ENCODE data around the gene AUTS2.
"Not testable (repeated sequence)": the region's sequence is repeated elsewhere in the genome, so short reads cannot be mapped to it uniquely, and the experiment has no call there.

AUTS2 gene

GRCh38 chr7:70270149-70270548, 671.9 kb downstream of the AUTS2 start:
- Mint-ChIP-seq H3K4me3 (no peak overlapping the region), H3K36me3 (no peaks in the 10 kb centered on the region), H3K4me1 (ENCODE audit: low read depth) (no peaks in the 10 kb centered on the region), H3K27me3 (no peaks in the 10 kb centered on the region), H3K9me3 (ENCODE audit: low read depth) (no peaks in the 10 kb centered on the region), H3K27ac (no peak overlapping the region)

- H3K36me3 Mint-ChIP-seq = no peaks in the 10 kb centered on the region
- no peaks in the 10 kb centered on the region for H3K4me1 Mint-ChIP-seq (ENCODE audit: low read depth)
- no peak overlapping the region for H3K27ac Mint-ChIP-seq
- no peaks in the 10 kb centered on the region for H3K9me3 Mint-ChIP-seq (ENCODE audit: low read depth)
- no peaks in the 10 kb centered on the region for H3K27me3 Mint-ChIP-seq
- no peak overlapping the region for H3K4me3 Mint-ChIP-seq
Measured at GRCh38 chr7:70271617-70272081, 673.4 kb downstream of the AUTS2 start.

GRCh38 chr7:70275570-70275969, 677.3 kb downstream of the AUTS2 start:
- H3K9me3 Mint-ChIP-seq (ENCODE audit: low read depth); H3K4me3 Mint-ChIP-seq; H3K27ac Mint-ChIP-seq; H3K27me3 Mint-ChIP-seq; H3K4me1 Mint-ChIP-seq (ENCODE audit: low read depth); H3K36me3 Mint-ChIP-seq: not testable (repeated sequence)

GRCh38 chr7:70285187-70285586, 686.9 kb downstream of the AUTS2 start:
- Mint-ChIP-seq H3K27me3 (no peaks in the 10 kb centered on the region), H3K4me1 (ENCODE audit: low read depth) (peaks cover 2% of the 10 kb centered on the region), H3K9me3 (ENCODE audit: low read depth) (no peaks in the 10 kb centered on the region), H3K36me3 (no peaks in the 10 kb centered on the region), H3K4me3 (no peak overlapping the region), H3K27ac (no peak overlapping the region)

- Mint-ChIP-seq H3K36me3 (no peaks in the 10 kb centered on the region), H3K4me3 (no peak overlapping the region), H3K9me3 (ENCODE audit: low read depth) (no peaks in the 10 kb centered on the region), H3K27ac (no peak overlapping the region), H3K4me1 (ENCODE audit: low read depth) (peaks cover 2% of the 10 kb centered on the region), H3K27me3 (no peaks in the 10 kb centered on the region)
Measured at GRCh38 chr7:70285854-70286253, 687.6 kb downstream of the AUTS2 start.

GRCh38 chr7:70288781-70289456, 690.6 kb downstream of the AUTS2 start:
- H3K36me3 Mint-ChIP-seq = no peaks in the 10 kb centered on the region
- H3K27me3 Mint-ChIP-seq = no peaks in the 10 kb centered on the region
- no peaks in the 10 kb centered on the region for H3K4me1 Mint-ChIP-seq (ENCODE audit: low read depth)
- H3K9me3 Mint-ChIP-seq (ENCODE audit: low read depth) = no peaks in the 10 kb centered on the region
- H3K27ac Mint-ChIP-seq = no peak overlapping the region
- H3K4me3 Mint-ChIP-seq = no peak overlapping the region

GRCh38 chr7:70292716-70293115, 694.4 kb downstream of the AUTS2 start:
- H3K27me3 Mint-ChIP-seq = no peaks in the 10 kb centered on the region
- H3K4me1 Mint-ChIP-seq (ENCODE audit: low read depth) = no peaks in the 10 kb centered on the region
- no peaks in the 10 kb centered on the region for H3K9me3 Mint-ChIP-seq (ENCODE audit: low read depth)
- H3K36me3 Mint-ChIP-seq = no peaks in the 10 kb centered on the region
- H3K27ac Mint-ChIP-seq = no peak overlapping the region
- H3K4me3 Mint-ChIP-seq = no peak overlapping the region

GRCh38 chr7:70294211-70294911, 696.1 kb downstream of the AUTS2 start:
- Mint-ChIP-seq H3K36me3 (no peaks in the 10 kb centered on the region), H3K27ac (no peak overlapping the region), H3K4me1 (ENCODE audit: low read depth) (no peaks in the 10 kb centered on the region), H3K27me3 (no peaks in the 10 kb centered on the region), H3K9me3 (ENCODE audit: low read depth) (no peaks in the 10 kb centered on the region), H3K4me3 (no peak overlapping the region)

- no peak overlapping the region for H3K27ac Mint-ChIP-seq
- H3K4me3 Mint-ChIP-seq = no peak overlapping the region
- H3K9me3 Mint-ChIP-seq (ENCODE audit: low read depth) = no peaks in the 10 kb centered on the region
- H3K36me3 Mint-ChIP-seq = no peaks in the 10 kb centered on the region
- H3K4me1 Mint-ChIP-seq (ENCODE audit: low read depth) = peaks cover 8% of the 10 kb centered on the region
- H3K27me3 Mint-ChIP-seq = no peaks in the 10 kb centered on the region
Measured at GRCh38 chr7:70298780-70299471, 700.7 kb downstream of the AUTS2 start.

- Mint-ChIP-seq H3K4me3 (no peak overlapping the region), H3K27ac (no peak overlapping the region), H3K4me1 (ENCODE audit: low read depth) (peaks cover 8% of the 10 kb centered on the region), H3K36me3 (no peaks in the 10 kb centered on the region), H3K27me3 (no peaks in the 10 kb centered on the region), H3K9me3 (ENCODE audit: low read depth) (no peaks in the 10 kb centered on the region)
Measured at GRCh38 chr7:70299472-70299807, 701.2 kb downstream of the AUTS2 start.

GRCh38 chr7:70301673-70302185, 703.5 kb downstream of the AUTS2 start:
- Mint-ChIP-seq H3K4me3 (no peak overlapping the region), H3K4me1 (ENCODE audit: low read depth) (peaks cover 8% of the 10 kb centered on the region), H3K36me3 (no peaks in the 10 kb centered on the region), H3K27ac (no peak overlapping the region), H3K27me3 (no peaks in the 10 kb centered on the region), H3K9me3 (ENCODE audit: low read depth) (no peaks in the 10 kb centered on the region)

GRCh38 chr7:70303309-70303708, 705.0 kb downstream of the AUTS2 start:
- Mint-ChIP-seq H3K36me3 (no peaks in the 10 kb centered on the region), H3K27ac (no peak overlapping the region), H3K4me1 (ENCODE audit: low read depth) (peaks cover 22% of the 10 kb centered on the region), H3K4me3 (no peak overlapping the region), H3K27me3 (no peaks in the 10 kb centered on the region), H3K9me3 (ENCODE audit: low read depth) (no peaks in the 10 kb centered on the region)

- no peak overlapping the region for H3K4me3 Mint-ChIP-seq
Measured at GRCh38 chr7:70303780-70304179, 705.5 kb downstream of the AUTS2 start.

GRCh38 chr7:70306173-70306572, 707.9 kb downstream of the AUTS2 start:
- Mint-ChIP-seq H3K27ac (no peak overlapping the region), H3K27me3 (no peaks in the 10 kb centered on the region), H3K4me1 (ENCODE audit: low read depth) (peaks cover 25% of the 10 kb centered on the region), H3K9me3 (ENCODE audit: low read depth) (no peaks in the 10 kb centered on the region), H3K36me3 (no peaks in the 10 kb centered on the region), H3K4me3 (no peak overlapping the region)

More at GRCh38 chr7:70303780-70304179, 705.5 kb downstream of the AUTS2 start:
- Mint-ChIP-seq H3K36me3 (no peaks in the 10 kb centered on the region), H3K4me1 (ENCODE audit: low read depth) (peaks cover 24% of the 10 kb centered on the region), H3K27ac (no peak overlapping the region), H3K27me3 (no peaks in the 10 kb centered on the region), H3K9me3 (ENCODE audit: low read depth) (no peaks in the 10 kb centered on the region)

- H3K27ac Mint-ChIP-seq = peak overlapping the region; percentile 23
- no peak overlapping the region for H3K4me3 Mint-ChIP-seq
- H3K9me3 Mint-ChIP-seq (ENCODE audit: low read depth) = no peaks in the 10 kb centered on the region
- no peaks in the 10 kb centered on the region for H3K36me3 Mint-ChIP-seq
- H3K27me3 Mint-ChIP-seq = no peaks in the 10 kb centered on the region
- H3K4me1 Mint-ChIP-seq (ENCODE audit: low read depth) = peaks cover 33% of the 10 kb centered on the region
Measured at GRCh38 chr7:70307544-70308106, 709.4 kb downstream of the AUTS2 start.
